Ascending aorta (tissue), 2 donors: ENCODE data around the gene CIC. TPM values are rescaled to one million over a fixed set of nuclear protein-coding genes. Genes with fewer than 3 reads are reported as not detected.

Experiments used
- DNase-seq, 2 donors: peaks; one replicate each; pipeline ENCODE4 v3.0.0-alpha.2; 2019; ENCODE audit warnings: low spot score in 2 of 2
- H3K27ac ChIP-seq, 2 donors: fragments of 200-600 bp; sonication (generic); one replicate each; pipeline ENCODE4 v1.5.1; 2016 to 2017; ENCODE audit warnings: mild to moderate bottlenecking in 1 of 2
- H3K27me3 ChIP-seq: fragments of 200-600 bp; sonication (generic); one replicate; pipeline ENCODE4 v1.5.1; 2017
- H3K36me3 ChIP-seq, 2 donors: fragments of 200-600 bp; sonication (generic); one replicate each; pipeline ENCODE4 v1.5.1; 2016
- H3K4me1 ChIP-seq, 2 donors: fragments of 200-600 bp; sonication (generic); one replicate each; pipeline ENCODE4 v1.5.1; 2016 to 2017; ENCODE audit warnings: mild to moderate bottlenecking in 1 of 2
- H3K4me3 ChIP-seq, 2 donors: fragments of 200-600 bp; sonication (generic); one replicate each; pipeline ENCODE4 v1.5.1; 2016 to 2017; ENCODE audit warnings: mild to moderate bottlenecking in 1 of 2
- H3K9me3 ChIP-seq, 2 donors: fragments of 200-600 bp; sonication (generic); one replicate each; pipeline ENCODE4 v1.5.1; 2016
- intact Hi-C: fragments of 100-400 bp; cut with DNase I; formaldehyde crosslinking; loops from one replicate; pipeline ENCODE4 v1.15.1; 2023
- total RNA-seq: library from RNA; depleted of rRNA; stranded (reverse); fragments of >200 nt; gene quantifications from one replicate; pipeline ENCODE4 v1.1.0, GENCODE V29; 2016
- TF ChIP-seq, protein P1 (sequence below), 3 experiments: fragments of 200-600 bp in 2 of 3; fragments of 450-650 bp in 1 of 3; sonication (generic) in 2 of 3; IDR thresholded peaks; one replicate each; pipeline ENCODE4 v1.5.1; 2016 to 2019; ENCODE audit warnings: antibody characterized with exemption in 3 of 3, mild to moderate bottlenecking in 1 of 3, moderate library complexity in 1 of 3

Gene CIC
- total RNA-seq, 1 donor from 2014 or later = 247 TPM

DNA sequence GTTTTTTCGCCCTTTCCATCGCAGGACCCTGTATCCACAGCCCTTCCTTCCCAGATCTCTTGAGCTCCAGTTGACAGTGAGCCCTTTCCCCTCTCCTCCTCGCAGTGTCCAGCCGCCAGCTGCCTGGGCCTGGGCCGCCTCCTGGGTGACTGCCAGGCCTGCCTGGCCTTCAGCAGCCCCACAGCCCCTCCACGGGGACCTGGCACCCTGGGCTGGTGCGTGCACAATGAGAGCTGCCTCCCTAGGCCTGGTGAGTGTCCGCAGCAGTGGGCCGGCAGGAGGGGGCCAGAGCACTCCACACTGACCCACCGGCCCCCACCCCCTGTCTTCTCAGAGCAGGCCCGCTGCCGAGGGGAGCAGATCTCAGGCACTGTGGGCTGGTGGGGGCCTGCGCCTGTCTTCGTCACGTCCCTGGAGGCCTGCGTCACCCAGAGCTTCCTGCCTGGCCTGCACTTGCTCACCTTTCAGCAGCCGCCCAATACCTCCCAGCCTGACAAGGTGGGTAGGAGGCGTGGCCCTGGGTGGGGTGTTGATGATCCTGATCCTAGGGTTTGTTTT lies 75.4 kb downstream of the CIC start:
- Histone ChIP-seq H3K9me3 (no peaks in the 10 kb centered on the region), H3K27me3 (no peaks in the 10 kb centered on the region), H3K36me3 (peaks cover 10 to 35% of the 10 kb centered on the region in 2 donors), H3K4me3 (no peak overlapping the region), H3K27ac (no peak overlapping the region), H3K4me1 (no peaks in the 10 kb centered on the region)
- no peak for DNase-seq
- intact Hi-C loops = no loop called here
- TF ChIP-seq, protein P1, sequence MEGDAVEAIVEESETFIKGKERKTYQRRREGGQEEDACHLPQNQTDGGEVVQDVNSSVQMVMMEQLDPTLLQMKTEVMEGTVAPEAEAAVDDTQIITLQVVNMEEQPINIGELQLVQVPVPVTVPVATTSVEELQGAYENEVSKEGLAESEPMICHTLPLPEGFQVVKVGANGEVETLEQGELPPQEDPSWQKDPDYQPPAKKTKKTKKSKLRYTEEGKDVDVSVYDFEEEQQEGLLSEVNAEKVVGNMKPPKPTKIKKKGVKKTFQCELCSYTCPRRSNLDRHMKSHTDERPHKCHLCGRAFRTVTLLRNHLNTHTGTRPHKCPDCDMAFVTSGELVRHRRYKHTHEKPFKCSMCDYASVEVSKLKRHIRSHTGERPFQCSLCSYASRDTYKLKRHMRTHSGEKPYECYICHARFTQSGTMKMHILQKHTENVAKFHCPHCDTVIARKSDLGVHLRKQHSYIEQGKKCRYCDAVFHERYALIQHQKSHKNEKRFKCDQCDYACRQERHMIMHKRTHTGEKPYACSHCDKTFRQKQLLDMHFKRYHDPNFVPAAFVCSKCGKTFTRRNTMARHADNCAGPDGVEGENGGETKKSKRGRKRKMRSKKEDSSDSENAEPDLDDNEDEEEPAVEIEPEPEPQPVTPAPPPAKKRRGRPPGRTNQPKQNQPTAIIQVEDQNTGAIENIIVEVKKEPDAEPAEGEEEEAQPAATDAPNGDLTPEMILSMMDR (IDR thresholded peaks at IDR 0.05) = no peak

Other genes starting within 250 kb of the CIC start
- gene GRIK5, start 199.0 kb upstream of the CIC start, total RNA-seq = 15.5 TPM
- gene ZNF574, start 193.1 kb upstream of the CIC start, total RNA-seq = 14.9 TPM
- not detected for gene POU2F2, start 136.8 kb upstream of the CIC start, total RNA-seq
- gene DEDD2, start 51.6 kb upstream of the CIC start, total RNA-seq = 30.2 TPM
- gene ZNF526, start 48.9 kb upstream of the CIC start, total RNA-seq = 7.0 TPM
- gene GSK3A, start 26.6 kb upstream of the CIC start, total RNA-seq = 27.0 TPM
- 51.6 TPM for gene ERF, start 14.1 kb upstream of the CIC start, total RNA-seq
- not detected for gene PRR19, start 32.9 kb downstream of the CIC start, total RNA-seq
- 88.9 TPM for gene PAFAH1B3, start 33.4 kb downstream of the CIC start, total RNA-seq
- gene TMEM145, start 44.1 kb downstream of the CIC start, total RNA-seq = not detected
- 61.8 TPM for gene MEGF8, start 56.4 kb downstream of the CIC start, total RNA-seq
- not detected for gene CNFN, start 121.0 kb downstream of the CIC start, total RNA-seq
- 102 TPM for gene LIPE, start 158.1 kb downstream of the CIC start, total RNA-seq
- not detected for gene CXCL17, start 173.7 kb downstream of the CIC start, total RNA-seq